HEK293 (cell line): ENCODE data around the gene SECTM1.

ENCODE experiments used
- CTCF ChIA-PET: fragments of 350-600 bp; formaldehyde crosslinking; extraction: SDS; loops from one replicate; lab custom pipeline; 2021; ENCODE audit warnings: antibody characterized with exemption; lab: Yijun Ruan, JAX
- POLR2A ChIA-PET: fragments of 300-600 bp; formaldehyde crosslinking; extraction: SDS; loops from one replicate; lab custom pipeline; 2020; ENCODE audit warnings: antibody characterized with exemption, inconsistent platforms; lab: Yijun Ruan, JAX
- H3K27ac ChIP-seq: fragments of 200-500 bp; sonication (Bioruptor generic); 2 replicates; pipeline ENCODE4 v1.5.1; 2014; ENCODE audit warnings: low read depth, low read length, control low read depth, inconsistent platforms; ENCODE audit errors: extremely low read depth
- H3K36me3 ChIP-seq, 2 experiments: fragments of 200-500 bp in 1 of 2; sonication (Bioruptor generic) in 1 of 2; 1 replicate in 1 of 2; 2 replicates in 1 of 2; pipeline ENCODE4 v1.5.1; 2014 to 2017; ENCODE audit warnings: inconsistent platforms in 2 of 2, low read length in 2 of 2; ENCODE audit not compliant: control insufficient read depth in 2 of 2, insufficient read depth in 1 of 2
- H3K4me1 ChIP-seq: fragments of 200-500 bp; sonication (Bioruptor generic); 2 replicates; pipeline ENCODE4 v1.5.1; 2014; ENCODE audit warnings: mild to moderate bottlenecking, low read length, inconsistent platforms; ENCODE audit not compliant: control insufficient read depth, insufficient read depth
- H3K4me3 ChIP-seq: 2 replicates; pipeline ENCODE4 v1.5.1; 2011; ENCODE audit warnings: low read depth, mild to moderate bottlenecking, control low read depth, low read length, moderate library complexity
- H3K9me3 ChIP-seq: fragments of 200-500 bp; sonication (Bioruptor generic); 2 replicates; pipeline ENCODE4 v1.5.1; 2014; ENCODE audit warnings: low read depth, low read length, inconsistent platforms; ENCODE audit not compliant: control insufficient read depth, insufficient read depth
- HOXC10 ChIP-seq: sonication (generic); formaldehyde crosslinking; IDR thresholded peaks from 2 replicates; pipeline ENCODE4 v1.8.1; 2023; ENCODE audit warnings: mild to moderate bottlenecking, missing genetic modification reagents
- KLF16 ChIP-seq: fragments of 450-650 bp; formaldehyde crosslinking; IDR thresholded peaks from 2 replicates; pipeline ENCODE4 v1.5.1; 2017; ENCODE audit warnings: missing biosample characterization, missing genetic modification characterization
- MEIS1 ChIP-seq: sonication (generic); formaldehyde crosslinking; IDR thresholded peaks from 2 replicates; pipeline ENCODE4 v1.8.1; 2022; ENCODE audit warnings: missing genetic modification reagents, mild to moderate bottlenecking, borderline replicate concordance
- MZF1 ChIP-seq: fragments of 450-650 bp; formaldehyde crosslinking; IDR thresholded peaks from 2 replicates; pipeline ENCODE4 v1.5.1; 2017; ENCODE audit warnings: missing biosample characterization, missing genetic modification characterization, borderline replicate concordance
- SP2 ChIP-seq: fragments of 450-650 bp; formaldehyde crosslinking; IDR thresholded peaks from 2 replicates; pipeline ENCODE4 v1.5.1; 2016; ENCODE audit warnings: missing biosample characterization, missing genetic modification characterization
- ZBTB7A ChIP-seq: fragments of 450-650 bp; formaldehyde crosslinking; IDR thresholded peaks from 2 replicates; pipeline ENCODE4 v1.5.1; 2016; ENCODE audit warnings: low read depth, missing biosample characterization, missing genetic modification characterization
- ZIC2 ChIP-seq: fragments of 450-650 bp; formaldehyde crosslinking; IDR thresholded peaks from 2 replicates; pipeline ENCODE4 v1.5.1; 2016; ENCODE audit warnings: missing biosample characterization, missing genetic modification characterization
- ZNF114 ChIP-seq: fragments of 450-650 bp; formaldehyde crosslinking; IDR thresholded peaks from 2 replicates; pipeline ENCODE4 v1.5.0; 2017; ENCODE audit warnings: missing biosample characterization, missing genetic modification characterization
- ZNF169 ChIP-seq: fragments of 450-650 bp; formaldehyde crosslinking; IDR thresholded peaks from 2 replicates; pipeline ENCODE4 v1.5.1; 2016; ENCODE audit warnings: missing biosample characterization, missing genetic modification characterization
- ZNF23 ChIP-seq: fragments of 450-650 bp; formaldehyde crosslinking; IDR thresholded peaks from 2 replicates; pipeline ENCODE4 v1.5.1; 2016; ENCODE audit warnings: missing biosample characterization, missing genetic modification characterization, borderline replicate concordance
- ZNF266 ChIP-seq: fragments of 450-650 bp; formaldehyde crosslinking; IDR thresholded peaks from 2 replicates; pipeline ENCODE4 v1.5.1; 2016; ENCODE audit warnings: missing biosample characterization, missing genetic modification characterization, low read depth
- ZNF423 ChIP-seq: fragments of 450-650 bp; formaldehyde crosslinking; IDR thresholded peaks from 2 replicates; pipeline ENCODE4 v1.5.1; 2016; ENCODE audit warnings: missing biosample characterization, missing genetic modification characterization
- ZNF426 ChIP-seq: fragments of 450-650 bp; formaldehyde crosslinking; IDR thresholded peaks from 2 replicates; pipeline ENCODE4 v1.5.1; 2017; ENCODE audit warnings: missing biosample characterization, missing genetic modification characterization, mild to moderate bottlenecking, inconsistent platforms, moderate library complexity
- ZNF48 ChIP-seq: fragments of 450-650 bp; formaldehyde crosslinking; IDR thresholded peaks from 2 replicates; pipeline ENCODE4 v1.5.1; 2016; ENCODE audit warnings: missing biosample characterization, missing genetic modification characterization
- ZNF549 ChIP-seq: fragments of 450-650 bp; IDR thresholded peaks from 2 replicates; pipeline ENCODE4 v1.5.1; 2018; ENCODE audit warnings: missing biosample characterization, missing genetic modification characterization, mild to moderate bottlenecking, inconsistent platforms, moderate library complexity
- ZSCAN23 ChIP-seq: fragments of 450-650 bp; formaldehyde crosslinking; IDR thresholded peaks from 2 replicates; pipeline ENCODE4 v1.5.1; 2016; ENCODE audit warnings: missing biosample characterization, missing genetic modification characterization
- TF ChIP-seq, protein P1 (sequence below): fragments of 450-650 bp; formaldehyde crosslinking; IDR thresholded peaks from 2 replicates; pipeline ENCODE4 v1.5.1; 2016; ENCODE audit warnings: missing biosample characterization, missing genetic modification characterization
- TF ChIP-seq, protein P2 (sequence below): fragments of 450-650 bp; formaldehyde crosslinking; IDR thresholded peaks from 2 replicates; pipeline ENCODE4 v1.5.1; 2016; ENCODE audit warnings: missing biosample characterization, missing genetic modification characterization
- TF ChIP-seq, protein P3 (sequence below): fragments of 450-650 bp; formaldehyde crosslinking; IDR thresholded peaks from 2 replicates; pipeline ENCODE4 v1.5.1; 2017; ENCODE audit warnings: missing biosample characterization, mild to moderate bottlenecking, missing genetic modification characterization, moderate library complexity
- TF ChIP-seq, protein P4 (sequence below): fragments of 450-650 bp; formaldehyde crosslinking; IDR thresholded peaks from 2 replicates; pipeline ENCODE4 v1.5.1; 2016; ENCODE audit warnings: missing biosample characterization, missing genetic modification characterization

The SECTM1 gene

DNA sequence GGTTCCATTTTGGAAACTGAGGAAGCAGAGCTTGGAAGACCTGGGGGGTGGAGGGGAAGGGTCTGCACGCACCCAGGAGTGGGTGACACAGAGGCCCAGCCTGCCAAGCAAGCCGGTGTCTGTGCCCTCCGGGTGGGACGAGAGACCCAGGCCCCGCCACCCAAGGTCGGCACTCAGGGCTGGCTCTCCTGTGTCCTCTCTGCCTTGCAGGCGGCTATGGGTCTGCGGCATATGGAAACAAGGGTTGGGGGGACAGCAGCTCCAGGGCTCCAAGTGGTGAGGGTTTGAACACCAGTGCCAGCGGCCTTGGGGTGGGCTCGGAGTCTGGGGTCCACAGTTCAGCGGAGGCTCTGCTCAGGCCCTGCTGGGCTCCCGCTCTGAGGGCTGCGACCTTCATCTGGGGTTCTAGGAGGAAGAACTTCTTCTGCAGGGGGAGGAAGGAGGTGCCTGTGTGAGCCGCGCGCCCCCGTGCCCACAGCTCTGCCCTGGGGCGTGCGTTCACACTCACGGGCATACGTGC, 11.6 kb downstream of the SECTM1 start:
- no peaks in the 10 kb centered on the region for H3K36me3 ChIP-seq
- POLR2A ChIA-PET, result interaction anchor here (0.8 to 1.2 kb wide), 2 partner anchors 30 to 48 kb away, joined by 3 to 4 read pairs; partner anchors contain the start of gene CSNK1D
- no peaks in the 10 kb centered on the region for H3K9me3 ChIP-seq
- no peak overlapping the region for H3K27ac ChIP-seq
- H3K4me3 ChIP-seq, result no peak overlapping the region
- no peaks in the 10 kb centered on the region; the same call in 1 of the 2 replicates for H3K4me1 ChIP-seq
- TF ChIP-seq MEIS1 (CRISPR knock-in tag) (no peak), ZNF549 (tag by site-specific recombination) (no peak), ZNF48 (tag by site-specific recombination) (no peak), SP2 (tag by site-specific recombination) (no peak), ZSCAN23 (tag by site-specific recombination) (no peak), ZNF23 (tag by site-specific recombination) (no peak), ZNF114 (no peak), ZNF266 (no peak), ZNF426 (tag by site-specific recombination) (no peak), MZF1 (tag by site-specific recombination) (no peak), KLF16 (tag by site-specific recombination) (no peak), ZIC2 (no peak), HOXC10 (no peak), ZNF423 (tag by site-specific recombination) (no peak), ZNF169 (tag by site-specific recombination) (no peak), ZBTB7A (tag by site-specific recombination) (no peak)
- TF ChIP-seq, protein P1, sequence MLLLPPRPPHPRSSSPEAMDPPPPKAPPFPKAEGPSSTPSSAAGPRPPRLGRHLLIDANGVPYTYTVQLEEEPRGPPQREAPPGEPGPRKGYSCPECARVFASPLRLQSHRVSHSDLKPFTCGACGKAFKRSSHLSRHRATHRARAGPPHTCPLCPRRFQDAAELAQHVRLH (tag by site-specific recombination), result no peak
- TF ChIP-seq, protein P2, sequence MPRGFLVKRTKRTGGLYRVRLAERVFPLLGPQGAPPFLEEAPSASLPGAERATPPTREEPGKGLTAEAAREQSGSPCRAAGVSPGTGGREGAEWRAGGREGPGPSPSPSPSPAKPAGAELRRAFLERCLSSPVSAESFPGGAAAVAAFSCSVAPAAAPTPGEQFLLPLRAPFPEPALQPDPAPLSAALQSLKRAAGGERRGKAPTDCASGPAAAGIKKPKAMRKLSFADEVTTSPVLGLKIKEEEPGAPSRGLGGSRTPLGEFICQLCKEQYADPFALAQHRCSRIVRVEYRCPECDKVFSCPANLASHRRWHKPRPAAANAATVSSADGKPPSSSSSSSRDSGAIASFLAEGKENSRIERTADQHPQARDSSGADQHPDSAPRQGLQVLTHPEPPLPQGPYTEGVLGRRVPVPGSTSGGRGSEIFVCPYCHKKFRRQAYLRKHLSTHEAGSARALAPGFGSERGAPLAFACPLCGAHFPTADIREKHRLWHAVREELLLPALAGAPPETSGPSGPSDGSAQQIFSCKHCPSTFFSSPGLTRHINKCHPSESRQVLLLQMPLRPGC, result no peak
- TF ChIP-seq, protein P3, sequence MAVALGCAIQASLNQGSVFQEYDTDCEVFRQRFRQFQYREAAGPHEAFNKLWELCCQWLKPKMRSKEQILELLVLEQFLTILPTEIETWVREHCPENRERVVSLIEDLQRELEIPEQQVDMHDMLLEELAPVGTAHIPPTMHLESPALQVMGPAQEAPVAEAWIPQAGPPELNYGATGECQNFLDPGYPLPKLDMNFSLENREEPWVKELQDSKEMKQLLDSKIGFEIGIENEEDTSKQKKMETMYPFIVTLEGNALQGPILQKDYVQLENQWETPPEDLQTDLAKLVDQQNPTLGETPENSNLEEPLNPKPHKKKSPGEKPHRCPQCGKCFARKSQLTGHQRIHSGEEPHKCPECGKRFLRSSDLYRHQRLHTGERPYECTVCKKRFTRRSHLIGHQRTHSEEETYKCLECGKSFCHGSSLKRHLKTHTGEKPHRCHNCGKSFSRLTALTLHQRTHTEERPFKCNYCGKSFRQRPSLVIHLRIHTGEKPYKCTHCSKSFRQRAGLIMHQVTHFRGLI (tag by site-specific recombination), result no peak
- TF ChIP-seq, protein P4, sequence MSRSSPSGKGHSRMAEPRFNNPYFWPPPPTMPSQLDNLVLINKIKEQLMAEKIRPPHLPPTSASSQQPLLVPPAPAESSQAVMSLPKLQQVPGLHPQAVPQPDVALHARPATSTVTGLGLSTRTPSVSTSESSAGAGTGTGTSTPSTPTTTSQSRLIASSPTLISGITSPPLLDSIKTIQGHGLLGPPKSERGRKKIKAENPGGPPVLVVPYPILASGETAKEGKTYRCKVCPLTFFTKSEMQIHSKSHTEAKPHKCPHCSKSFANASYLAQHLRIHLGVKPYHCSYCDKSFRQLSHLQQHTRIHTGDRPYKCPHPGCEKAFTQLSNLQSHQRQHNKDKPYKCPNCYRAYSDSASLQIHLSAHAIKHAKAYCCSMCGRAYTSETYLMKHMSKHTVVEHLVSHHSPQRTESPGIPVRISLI (tag by site-specific recombination), result no peak
- TF ChIP-seq, all 188 proteins: peak for 0
- CTCF ChIA-PET, result interaction anchor here (0.6 to 2.8 kb wide), 12 partner anchors 8 to 167 kb away, joined by 3 to 27 read pairs (median 4); no protein-coding TSS in a partner anchor
